SH-SY5Y (cell line): ENCODE measurements around the gene PDCD6IP.

ENCODE experiments used
- GATA2 ChIP-seq: IDR thresholded peaks from 2 replicates; pipeline ENCODE4 v1.6.1; 2011; ENCODE audit warnings: mild to moderate bottlenecking, low read depth, low read length
- GATA3 ChIP-seq: IDR thresholded peaks from 2 replicates; pipeline ENCODE4 v1.6.1; 2011; ENCODE audit warnings: low read depth, mild to moderate bottlenecking, low read length, moderate library complexity

- no peak for TF ChIP-seq GATA2
- no peak for TF ChIP-seq GATA3
Observed at GRCh38 chr3:33910031-33910430, 111.6 kb downstream of the PDCD6IP start.
